ENCODE results near the gene HSPD1. TPM values are rescaled to one million over a fixed set of nuclear protein-coding genes. Genes with fewer than 3 reads are reported as not detected.

Gene HSPD1
- total and polyA plus RNA-seq, 9 of the 15 experiments (the other 6 are each of a cell fraction or from before 2014, with no cell fraction given) = 398 to 1,014 (median 622) TPM

DNA sequence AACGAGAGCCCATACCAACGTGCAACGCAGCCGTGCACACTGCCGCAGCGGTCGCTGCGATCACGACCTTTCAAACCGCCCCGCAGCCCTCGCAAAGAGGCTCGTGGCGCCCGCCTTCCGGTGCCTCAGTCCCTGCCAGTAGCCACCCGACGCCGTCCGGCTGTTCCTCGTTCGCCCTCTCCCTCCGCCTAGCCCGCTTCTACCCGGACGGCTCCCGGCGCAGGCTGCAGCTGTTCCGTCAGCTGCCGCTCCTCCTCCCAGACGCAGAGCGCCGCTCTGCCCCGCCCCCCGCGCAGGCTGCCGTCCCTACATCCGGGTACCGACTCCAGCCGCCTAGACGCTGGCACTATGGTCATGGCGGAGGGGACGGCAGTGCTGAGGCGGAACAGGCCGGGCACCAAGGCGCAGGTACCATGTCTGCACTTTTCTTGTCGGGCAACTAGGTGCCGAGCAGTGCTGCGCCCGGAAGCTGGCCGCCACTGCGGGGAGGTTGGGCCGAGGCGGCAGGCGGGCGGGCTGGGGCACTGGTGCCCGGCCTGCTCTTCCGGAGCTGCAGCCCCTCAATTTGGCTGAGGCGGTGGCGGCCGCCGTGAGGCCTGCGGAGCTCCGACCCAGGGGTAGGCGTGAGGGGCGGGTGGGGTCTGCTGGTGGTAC is 16.2 kb upstream of the HSPD1 start, which contains the start of gene MOB4 (continued):
- TF ChIP-seq, protein P1, sequence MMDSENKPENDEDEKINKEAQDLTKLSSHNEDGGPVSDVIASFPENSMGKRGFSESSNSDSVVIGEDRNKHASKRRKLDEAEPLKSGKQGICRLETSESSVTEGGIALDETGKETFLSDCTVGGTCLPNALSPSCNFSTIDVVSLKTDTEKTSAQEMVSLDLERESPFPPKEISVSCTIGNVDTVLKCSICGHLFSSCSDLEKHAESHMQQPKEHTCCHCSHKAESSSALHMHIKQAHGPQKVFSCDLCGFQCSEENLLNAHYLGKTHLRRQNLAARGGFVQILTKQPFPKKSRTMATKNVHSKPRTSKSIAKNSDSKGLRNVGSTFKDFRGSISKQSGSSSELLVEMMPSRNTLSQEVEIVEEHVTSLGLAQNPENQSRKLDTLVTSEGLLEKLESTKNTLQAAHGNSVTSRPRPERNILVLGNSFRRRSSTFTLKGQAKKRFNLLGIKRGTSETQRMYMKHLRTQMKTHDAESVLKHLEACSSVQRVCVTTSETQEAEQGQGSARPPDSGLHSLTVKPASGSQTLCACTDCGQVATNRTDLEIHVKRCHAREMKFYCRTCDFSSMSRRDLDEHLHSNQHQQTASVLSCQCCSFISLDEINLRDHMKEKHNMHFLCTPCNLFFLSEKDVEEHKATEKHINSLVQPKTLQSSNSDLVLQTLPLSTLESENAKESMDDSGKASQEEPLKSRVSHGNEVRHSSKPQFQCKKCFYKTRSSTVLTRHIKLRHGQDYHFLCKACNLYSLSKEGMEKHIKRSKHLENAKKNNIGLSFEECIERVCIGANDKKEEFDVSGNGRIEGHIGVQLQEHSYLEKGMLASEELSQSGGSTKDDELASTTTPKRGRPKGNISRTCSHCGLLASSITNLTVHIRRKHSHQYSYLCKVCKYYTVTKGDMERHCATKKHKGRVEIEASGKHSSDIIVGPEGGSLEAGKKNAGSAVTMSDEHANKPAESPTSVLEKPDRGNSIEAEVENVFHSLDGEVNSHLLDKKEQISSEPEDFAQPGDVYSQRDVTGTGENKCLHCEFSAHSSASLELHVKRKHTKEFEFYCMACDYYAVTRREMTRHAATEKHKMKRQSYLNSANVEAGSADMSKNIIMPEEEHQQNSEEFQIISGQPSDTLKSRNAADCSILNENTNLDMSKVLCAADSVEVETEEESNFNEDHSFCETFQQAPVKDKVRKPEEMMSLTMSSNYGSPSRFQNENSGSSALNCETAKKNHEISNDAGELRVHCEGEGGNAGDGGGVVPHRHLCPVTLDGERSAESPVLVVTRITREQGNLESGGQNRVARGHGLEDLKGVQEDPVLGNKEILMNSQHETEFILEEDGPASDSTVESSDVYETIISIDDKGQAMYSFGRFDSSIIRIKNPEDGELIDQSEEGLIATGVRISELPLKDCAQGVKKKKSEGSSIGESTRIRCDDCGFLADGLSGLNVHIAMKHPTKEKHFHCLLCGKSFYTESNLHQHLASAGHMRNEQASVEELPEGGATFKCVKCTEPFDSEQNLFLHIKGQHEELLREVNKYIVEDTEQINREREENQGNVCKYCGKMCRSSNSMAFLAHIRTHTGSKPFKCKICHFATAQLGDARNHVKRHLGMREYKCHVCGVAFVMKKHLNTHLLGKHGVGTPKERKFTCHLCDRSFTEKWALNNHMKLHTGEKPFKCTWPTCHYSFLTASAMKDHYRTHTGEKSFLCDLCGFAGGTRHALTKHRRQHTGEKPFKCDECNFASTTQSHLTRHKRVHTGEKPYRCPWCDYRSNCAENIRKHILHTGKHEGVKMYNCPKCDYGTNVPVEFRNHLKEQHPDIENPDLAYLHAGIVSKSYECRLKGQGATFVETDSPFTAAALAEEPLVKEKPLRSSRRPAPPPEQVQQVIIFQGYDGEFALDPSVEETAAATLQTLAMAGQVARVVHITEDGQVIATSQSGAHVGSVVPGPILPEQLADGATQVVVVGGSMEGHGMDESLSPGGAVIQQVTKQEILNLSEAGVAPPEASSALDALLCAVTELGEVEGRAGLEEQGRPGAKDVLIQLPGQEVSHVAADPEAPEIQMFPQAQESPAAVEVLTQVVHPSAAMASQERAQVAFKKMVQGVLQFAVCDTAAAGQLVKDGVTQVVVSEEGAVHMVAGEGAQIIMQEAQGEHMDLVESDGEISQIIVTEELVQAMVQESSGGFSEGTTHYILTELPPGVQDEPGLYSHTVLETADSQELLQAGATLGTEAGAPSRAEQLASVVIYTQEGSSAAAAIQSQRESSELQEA (IDR thresholded peaks at IDR 0.05; ENCODE audit: low read depth) = no peak
- TF ChIP-seq, protein P2, sequence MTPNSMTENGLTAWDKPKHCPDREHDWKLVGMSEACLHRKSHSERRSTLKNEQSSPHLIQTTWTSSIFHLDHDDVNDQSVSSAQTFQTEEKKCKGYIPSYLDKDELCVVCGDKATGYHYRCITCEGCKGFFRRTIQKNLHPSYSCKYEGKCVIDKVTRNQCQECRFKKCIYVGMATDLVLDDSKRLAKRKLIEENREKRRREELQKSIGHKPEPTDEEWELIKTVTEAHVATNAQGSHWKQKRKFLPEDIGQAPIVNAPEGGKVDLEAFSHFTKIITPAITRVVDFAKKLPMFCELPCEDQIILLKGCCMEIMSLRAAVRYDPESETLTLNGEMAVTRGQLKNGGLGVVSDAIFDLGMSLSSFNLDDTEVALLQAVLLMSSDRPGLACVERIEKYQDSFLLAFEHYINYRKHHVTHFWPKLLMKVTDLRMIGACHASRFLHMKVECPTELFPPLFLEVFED (CRISPR knock-in tag; conservative IDR thresholded peaks at IDR 0.05) = no peak
- TF ChIP-seq POLR2G (IDR thresholded peaks at IDR 0.05; ENCODE audit: low read depth, low read length) (peak; percentile 95), ARNT (IDR thresholded peaks at IDR 0.05) (no peak), ZNF707 (CRISPR knock-in tag; conservative IDR thresholded peaks at IDR 0.05) (no peak), SMARCB1 (IDR thresholded peaks at IDR 0.05; ENCODE audit: insufficient read length, low read depth) (no peak), ZNF57 (CRISPR knock-in tag; IDR thresholded peaks at IDR 0.05) (no peak), ZNF282 (CRISPR knock-in tag; IDR thresholded peaks at IDR 0.05) (no peak), ZNF584 (CRISPR knock-in tag; IDR thresholded peaks at IDR 0.05; ENCODE audit: low read depth) (no peak; the same call in 1 of the 2 replicates), ZNF830 (CRISPR knock-in tag; IDR thresholded peaks at IDR 0.05) (no peak)
- TF ChIP-seq, protein P3, sequence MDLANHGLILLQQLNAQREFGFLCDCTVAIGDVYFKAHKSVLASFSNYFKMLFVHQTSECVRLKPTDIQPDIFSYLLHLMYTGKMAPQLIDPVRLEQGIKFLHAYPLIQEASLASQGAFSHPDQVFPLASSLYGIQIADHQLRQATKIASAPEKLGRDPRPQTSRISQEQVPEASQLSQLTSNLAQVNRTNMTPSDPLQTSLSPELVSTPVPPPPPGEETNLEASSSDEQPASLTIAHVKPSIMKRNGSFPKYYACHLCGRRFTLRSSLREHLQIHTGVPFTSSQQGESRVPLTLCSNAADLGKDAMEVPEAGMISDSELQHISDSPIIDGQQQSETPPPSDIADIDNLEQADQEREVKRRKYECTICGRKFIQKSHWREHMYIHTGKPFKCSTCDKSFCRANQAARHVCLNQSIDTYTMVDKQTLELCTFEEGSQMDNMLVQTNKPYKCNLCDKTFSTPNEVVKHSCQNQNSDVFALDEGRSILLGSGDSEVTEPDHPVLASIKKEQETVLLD (IDR thresholded peaks at IDR 0.05) = peak; percentile 98
- TF ChIP-seq, protein P4, sequence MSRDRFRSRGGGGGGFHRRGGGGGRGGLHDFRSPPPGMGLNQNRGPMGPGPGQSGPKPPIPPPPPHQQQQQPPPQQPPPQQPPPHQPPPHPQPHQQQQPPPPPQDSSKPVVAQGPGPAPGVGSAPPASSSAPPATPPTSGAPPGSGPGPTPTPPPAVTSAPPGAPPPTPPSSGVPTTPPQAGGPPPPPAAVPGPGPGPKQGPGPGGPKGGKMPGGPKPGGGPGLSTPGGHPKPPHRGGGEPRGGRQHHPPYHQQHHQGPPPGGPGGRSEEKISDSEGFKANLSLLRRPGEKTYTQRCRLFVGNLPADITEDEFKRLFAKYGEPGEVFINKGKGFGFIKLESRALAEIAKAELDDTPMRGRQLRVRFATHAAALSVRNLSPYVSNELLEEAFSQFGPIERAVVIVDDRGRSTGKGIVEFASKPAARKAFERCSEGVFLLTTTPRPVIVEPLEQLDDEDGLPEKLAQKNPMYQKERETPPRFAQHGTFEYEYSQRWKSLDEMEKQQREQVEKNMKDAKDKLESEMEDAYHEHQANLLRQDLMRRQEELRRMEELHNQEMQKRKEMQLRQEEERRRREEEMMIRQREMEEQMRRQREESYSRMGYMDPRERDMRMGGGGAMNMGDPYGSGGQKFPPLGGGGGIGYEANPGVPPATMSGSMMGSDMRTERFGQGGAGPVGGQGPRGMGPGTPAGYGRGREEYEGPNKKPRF (IDR thresholded peaks at IDR 0.05; ENCODE audit: low read depth, low read length) = no peak
- TF ChIP-seq, protein P5, sequence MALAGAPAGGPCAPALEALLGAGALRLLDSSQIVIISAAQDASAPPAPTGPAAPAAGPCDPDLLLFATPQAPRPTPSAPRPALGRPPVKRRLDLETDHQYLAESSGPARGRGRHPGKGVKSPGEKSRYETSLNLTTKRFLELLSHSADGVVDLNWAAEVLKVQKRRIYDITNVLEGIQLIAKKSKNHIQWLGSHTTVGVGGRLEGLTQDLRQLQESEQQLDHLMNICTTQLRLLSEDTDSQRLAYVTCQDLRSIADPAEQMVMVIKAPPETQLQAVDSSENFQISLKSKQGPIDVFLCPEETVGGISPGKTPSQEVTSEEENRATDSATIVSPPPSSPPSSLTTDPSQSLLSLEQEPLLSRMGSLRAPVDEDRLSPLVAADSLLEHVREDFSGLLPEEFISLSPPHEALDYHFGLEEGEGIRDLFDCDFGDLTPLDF (CRISPR knock-in tag; IDR thresholded peaks at IDR 0.05) = 0 out of 2 replicates have a peak, but pooled peaks have one; percentile 75

Data from K562 (cell line).